Smooth muscle cell (in vitro differentiated cells): Measurements from ENCODE around the gene VDAC2. TPM values are rescaled to one million over a fixed set of nuclear protein-coding genes. Genes with fewer than 3 reads are reported as not detected.
"Not testable (repeated sequence)": the region's sequence is repeated elsewhere in the genome, so short reads cannot be mapped to it uniquely, and the experiment has no call there.

Experiments
- DNase-seq: peaks from one replicate; lab custom pipeline; 2025; ENCODE audit not compliant: unreplicated experiment; lab: John Stamatoyannopoulos, UW
- H2AFZ ChIP-seq: fragments of 200-600 bp; sonication (generic); 2 replicates; pipeline ENCODE4 v1.6.0; 2016; ENCODE audit warnings: antibody characterized with exemption, low read depth, mild to moderate bottlenecking
- H3F3A ChIP-seq: fragments of 200-600 bp; sonication (generic); 2 replicates; pipeline ENCODE4 v1.6.0; 2017; ENCODE audit warnings: antibody characterized with exemption, low read depth
- H3K27ac ChIP-seq: fragments of 200-600 bp; sonication (generic); 2 replicates; pipeline ENCODE4 v1.5.1; 2016; ENCODE audit warnings: low read depth, mild to moderate bottlenecking
- H3K27me3 ChIP-seq: fragments of 200-600 bp; sonication (generic); 2 replicates; pipeline ENCODE4 v1.6.1; 2016; ENCODE audit warnings: low read depth, mild to moderate bottlenecking
- H3K36me3 ChIP-seq: fragments of 200-600 bp; sonication (generic); 2 replicates; pipeline ENCODE4 v1.5.1; 2016; ENCODE audit warnings: low read depth
- H3K4me1 ChIP-seq: fragments of 200-600 bp; sonication (generic); 2 replicates; pipeline ENCODE4 v1.5.1; 2016; ENCODE audit warnings: low read depth
- H3K4me2 ChIP-seq: fragments of 200-600 bp; sonication (generic); 2 replicates; pipeline ENCODE4 v1.6.0; 2016; ENCODE audit warnings: mild to moderate bottlenecking
- H3K4me3 ChIP-seq: fragments of 200-600 bp; sonication (generic); 2 replicates; pipeline ENCODE4 v1.5.1; 2016; ENCODE audit warnings: mild to moderate bottlenecking
- H3K79me2 ChIP-seq: fragments of 200-600 bp; sonication (generic); 2 replicates; pipeline ENCODE4 v1.6.0; 2016; ENCODE audit warnings: low read depth, mild to moderate bottlenecking
- H3K9ac ChIP-seq: fragments of 200-600 bp; sonication (generic); 2 replicates; pipeline ENCODE4 v1.6.0; 2016; ENCODE audit warnings: low read depth
- H3K9me3 ChIP-seq: fragments of 200-600 bp; sonication (generic); replicated peaks from 2 replicates; pipeline ENCODE4 v1.5.1; 2016; ENCODE audit warnings: low read depth
- H4K20me1 ChIP-seq: fragments of 200-600 bp; sonication (generic); 2 replicates; pipeline ENCODE4 v1.6.0; 2016; ENCODE audit warnings: low read depth
- WGBS: methylation state at CpG from one replicate; pipeline ENCODE4 v1.1.7; 2016; ENCODE audit warnings: low lambda C conversion rate; 5-methylcytosine and 5-hydroxymethylcytosine counted together
- polyA plus RNA-seq: library from polyadenylated mRNA; unstranded; fragments of >200 nt; fragmentation: Nextera tagmentation; extraction: Ambion mirVana; gene quantifications from 2 replicates; pipeline ENCODE4 v1.2.1, GENCODE V29; 2016
- total RNA-seq: library from RNA; depleted of rRNA; stranded (reverse); fragments of >200 nt; gene quantifications from 2 replicates; pipeline ENCODE4 v1.2.3, GENCODE V29; 2014
- TF ChIP-seq, protein P1 (sequence below): fragments of 200-600 bp; sonication (generic); IDR thresholded peaks from 2 replicates; pipeline ENCODE4 v1.5.1; 2017; ENCODE audit warnings: borderline replicate concordance, mild to moderate bottlenecking, antibody characterized with exemption; ENCODE audit not compliant: insufficient read depth, poor library complexity, severe bottlenecking

The VDAC2 gene
- total and polyA plus RNA-seq, 2 experiments from 2014 or later: 183 to 207 TPM

DNA sequence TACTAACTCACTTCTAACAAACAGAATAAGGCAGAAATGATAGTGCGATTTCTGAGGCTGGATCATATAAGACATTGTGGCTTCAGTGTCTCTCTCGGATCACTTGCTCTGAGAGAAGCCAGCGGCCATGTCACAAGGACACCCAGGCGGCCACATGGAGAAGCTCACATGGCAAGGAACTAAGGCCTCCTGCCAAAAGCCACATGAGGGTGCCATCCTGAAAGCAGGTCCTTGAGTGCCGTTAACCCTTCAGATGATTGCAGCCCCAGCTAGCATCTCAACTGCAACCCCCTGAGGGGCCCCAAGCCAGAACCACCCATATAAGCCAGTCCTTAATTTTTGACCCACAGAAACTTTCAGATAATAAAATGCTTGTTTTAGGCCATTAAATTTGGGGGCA, 6.9 kb upstream of the VDAC2 start:
- no peaks in the 10 kb centered on the region for H4K20me1 ChIP-seq

DNA sequence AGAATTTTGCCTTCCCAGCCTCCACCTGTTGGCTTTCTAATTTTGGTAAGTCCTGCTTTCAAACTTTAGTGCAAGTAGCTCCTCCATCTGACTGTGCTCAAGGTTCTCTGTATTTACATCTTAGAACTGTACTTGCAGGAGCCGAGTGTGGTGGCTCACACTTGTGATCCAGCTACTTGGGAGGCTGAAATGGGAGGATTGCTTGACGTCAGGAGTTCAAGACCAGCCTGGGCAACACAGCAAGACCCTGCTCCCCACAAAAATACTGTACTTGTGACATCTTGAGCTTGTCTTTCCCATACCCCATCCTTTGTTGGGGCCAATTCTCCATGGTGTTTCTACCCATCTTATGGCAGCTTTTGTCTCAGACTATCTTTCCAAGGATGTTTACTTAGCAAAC, 4.7 kb upstream of the VDAC2 start:
- Histone ChIP-seq H3K36me3 (no peaks in the 10 kb centered on the region), H3K4me2 (no peak overlapping the region), H2AFZ (no peak overlapping the region), H3K9me3 (no peaks in the 10 kb centered on the region), H3K27me3 (no peaks in the 10 kb centered on the region), H4K20me1 (no peaks in the 10 kb centered on the region), H3K79me2 (peaks cover 2% of the 10 kb centered on the region), H3K9ac (no peak overlapping the region), H3K4me1 (peaks cover 8% of the 10 kb centered on the region), H3F3A (peaks cover 14% of the 10 kb centered on the region), H3K27ac (no peak overlapping the region), H3K4me3 (no peak overlapping the region)
- 100% methylated on average over 2 of the region's 2 CpGs for WGBS
- DNase-seq: no peak
- TF ChIP-seq, protein P1, sequence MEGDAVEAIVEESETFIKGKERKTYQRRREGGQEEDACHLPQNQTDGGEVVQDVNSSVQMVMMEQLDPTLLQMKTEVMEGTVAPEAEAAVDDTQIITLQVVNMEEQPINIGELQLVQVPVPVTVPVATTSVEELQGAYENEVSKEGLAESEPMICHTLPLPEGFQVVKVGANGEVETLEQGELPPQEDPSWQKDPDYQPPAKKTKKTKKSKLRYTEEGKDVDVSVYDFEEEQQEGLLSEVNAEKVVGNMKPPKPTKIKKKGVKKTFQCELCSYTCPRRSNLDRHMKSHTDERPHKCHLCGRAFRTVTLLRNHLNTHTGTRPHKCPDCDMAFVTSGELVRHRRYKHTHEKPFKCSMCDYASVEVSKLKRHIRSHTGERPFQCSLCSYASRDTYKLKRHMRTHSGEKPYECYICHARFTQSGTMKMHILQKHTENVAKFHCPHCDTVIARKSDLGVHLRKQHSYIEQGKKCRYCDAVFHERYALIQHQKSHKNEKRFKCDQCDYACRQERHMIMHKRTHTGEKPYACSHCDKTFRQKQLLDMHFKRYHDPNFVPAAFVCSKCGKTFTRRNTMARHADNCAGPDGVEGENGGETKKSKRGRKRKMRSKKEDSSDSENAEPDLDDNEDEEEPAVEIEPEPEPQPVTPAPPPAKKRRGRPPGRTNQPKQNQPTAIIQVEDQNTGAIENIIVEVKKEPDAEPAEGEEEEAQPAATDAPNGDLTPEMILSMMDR: no peak

More for the DNA sequence above, 6.9 kb upstream of the VDAC2 start:
- Histone ChIP-seq H3K4me3 (no peak overlapping the region), H3K79me2 (no peaks in the 10 kb centered on the region), H3F3A (peaks cover 10% of the 10 kb centered on the region), H3K27me3 (no peaks in the 10 kb centered on the region), H3K4me2 (no peak overlapping the region), H3K36me3 (no peaks in the 10 kb centered on the region), H3K9ac (no peak overlapping the region), H2AFZ (no peak overlapping the region), H3K9me3 (no peaks in the 10 kb centered on the region), H3K4me1 (peaks cover 4% of the 10 kb centered on the region), H3K27ac (no peak overlapping the region)
- 89% methylated on average over 5 of the region's 5 CpGs for WGBS
- DNase-seq: no peak
- TF ChIP-seq, protein P1: no peak

DNA sequence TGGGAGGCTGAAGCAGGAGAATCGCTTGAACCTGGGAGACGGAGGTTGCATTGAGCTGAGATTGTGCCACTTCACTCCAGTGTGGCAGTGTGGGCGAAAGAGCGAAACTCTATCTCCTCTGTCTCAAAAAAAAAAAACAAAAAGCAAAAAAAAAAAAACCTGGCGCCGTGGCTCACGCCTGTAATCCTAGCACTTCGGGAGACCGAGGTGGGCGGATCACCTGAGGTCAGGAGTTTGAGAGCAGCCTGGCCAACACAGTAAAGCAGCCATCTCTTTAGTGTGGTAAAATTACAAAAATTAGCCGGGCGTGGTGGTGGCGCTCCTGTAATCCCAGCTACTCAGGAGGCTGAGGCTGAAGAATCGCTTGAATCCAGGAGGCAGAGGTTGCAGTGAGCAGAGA, 4.0 kb upstream of the VDAC2 start:
- H3F3A ChIP-seq: peaks cover 14% of the 10 kb centered on the region
- H2AFZ ChIP-seq, H3K36me3 ChIP-seq, H3K4me2 ChIP-seq, H3K4me3 ChIP-seq, H3K9ac ChIP-seq, H3K27me3 ChIP-seq, H3K79me2 ChIP-seq, H3K4me1 ChIP-seq, DNase-seq, H3K27ac ChIP-seq, H4K20me1 ChIP-seq, H3K9me3 ChIP-seq: not testable (repeated sequence)
- 87% methylated on average over 14 of the region's 14 CpGs for WGBS

DNA sequence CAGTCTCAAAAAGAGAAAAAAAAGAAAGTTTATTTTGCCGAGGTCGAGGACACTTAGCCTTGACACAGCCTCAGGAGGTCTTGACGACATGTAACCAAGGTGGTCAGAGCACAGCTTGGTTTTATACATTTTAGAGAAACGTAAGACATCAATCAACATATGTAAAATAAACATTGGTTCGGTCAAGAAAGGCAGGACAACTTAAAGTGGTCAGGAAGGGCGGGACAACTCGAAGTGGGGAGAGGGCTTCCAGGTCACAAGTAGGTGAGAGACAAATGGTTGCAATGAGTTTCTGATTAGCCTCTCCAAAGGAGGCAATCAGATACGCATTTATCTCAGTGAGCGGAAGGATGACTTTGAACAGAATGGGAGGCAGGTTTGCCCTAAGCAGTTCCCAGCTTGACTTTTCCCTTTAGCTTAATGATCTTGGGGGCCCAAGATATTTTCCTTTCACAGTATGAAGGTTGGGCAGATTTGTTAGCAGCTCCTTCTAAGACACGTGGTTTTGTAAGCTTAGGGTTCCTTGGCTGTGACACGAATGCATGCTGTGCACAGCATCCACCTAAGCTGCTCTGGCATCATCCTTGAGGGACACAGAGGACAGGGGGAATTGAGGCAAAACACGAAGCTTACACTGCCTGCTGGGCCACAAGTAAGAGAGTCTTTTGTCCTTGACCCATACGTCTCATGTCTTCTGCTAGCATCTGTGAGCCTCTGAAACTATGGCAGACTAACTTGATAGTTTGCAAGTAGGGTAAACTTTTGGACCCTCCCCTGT, 3.3 kb upstream of the VDAC2 start:
- 65% methylated on average over 13 of the region's 13 CpGs for WGBS
- Histone ChIP-seq H2AFZ (no peak overlapping the region), H3K36me3 (no peaks in the 10 kb centered on the region), H3K4me2 (no peak overlapping the region), H3F3A (peaks cover 14% of the 10 kb centered on the region), H3K4me1 (peaks cover 15% of the 10 kb centered on the region), H3K27me3 (no peaks in the 10 kb centered on the region), H3K4me3 (no peak overlapping the region), H4K20me1 (peaks cover 9% of the 10 kb centered on the region), H3K9me3 (no peaks in the 10 kb centered on the region), H3K79me2 (peaks cover 15% of the 10 kb centered on the region), H3K9ac (no peak overlapping the region), H3K27ac (peak overlapping the region; percentile 100)
- TF ChIP-seq, protein P1: no peak
- no peak for DNase-seq
